G401.6 (cell line): ENCODE measurements around the gene TBCD.
A peak's percentile ranks its signal among the peaks of the same experiment; 100 is the strongest.
"Not testable (repeated sequence)": the region's sequence is repeated elsewhere in the genome, so short reads cannot be mapped to it uniquely, and the experiment has no call there.

Experiments
- FAIRE-seq: peaks from 2 replicates; lab custom pipeline; 2012; peaks lifted over from hg19 to GRCh38; lab: Jason Lieb, UNC

The TBCD gene

GRCh38 chr17:82767041-82767754, 15.3 kb downstream of the TBCD start:
- FAIRE-seq, result peak; percentile 17

DNA sequence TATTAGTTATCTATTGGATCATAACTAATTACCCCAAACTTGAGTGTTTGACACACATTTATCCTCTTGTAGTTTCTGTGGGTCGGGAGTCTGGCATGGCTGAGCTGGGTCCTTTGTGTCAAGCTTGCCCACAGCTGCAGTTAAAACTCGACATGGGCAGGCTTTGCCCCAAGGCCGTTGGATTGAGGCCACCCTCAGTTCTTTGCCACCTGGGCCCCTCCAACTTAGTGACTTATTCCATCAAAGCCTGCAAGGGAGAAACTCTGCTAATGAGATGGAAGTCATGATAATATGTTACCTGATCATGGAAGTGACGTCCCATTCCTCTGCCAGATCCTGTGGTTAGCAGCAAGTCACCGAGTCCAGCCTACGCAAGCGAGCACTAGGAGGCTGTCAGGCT, 17.2 kb downstream of the TBCD start:
- no peak for FAIRE-seq

GRCh38 chr17:82772026-82772425, 20.2 kb downstream of the TBCD start:
- no peak for FAIRE-seq

GRCh38 chr17:82774456-82774855, 22.6 kb downstream of the TBCD start:
- not testable (repeated sequence) for FAIRE-seq

- no peak for FAIRE-seq
Observed at GRCh38 chr17:82775001-82775823, 23.3 kb downstream of the TBCD start.

DNA sequence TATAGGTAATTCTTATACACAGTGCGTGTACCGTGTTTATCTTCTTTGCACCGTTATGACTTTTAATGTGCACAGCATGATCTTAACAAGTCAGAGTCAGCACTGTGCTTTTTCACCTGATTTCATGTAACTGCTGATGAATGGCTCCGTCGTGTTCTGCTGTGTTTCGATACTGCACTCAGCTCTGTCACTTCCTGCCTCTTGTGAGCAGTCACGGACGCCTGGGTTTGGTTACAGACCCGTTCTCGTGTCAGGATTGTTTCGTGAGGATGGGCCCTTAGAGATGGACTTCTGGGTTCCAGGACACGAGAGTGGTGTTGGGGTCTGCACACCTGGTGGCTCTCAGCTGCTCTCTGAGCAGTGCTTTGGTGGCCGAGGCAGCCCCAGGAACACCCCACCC, 24.6 kb downstream of the TBCD start:
- no peak for FAIRE-seq

DNA sequence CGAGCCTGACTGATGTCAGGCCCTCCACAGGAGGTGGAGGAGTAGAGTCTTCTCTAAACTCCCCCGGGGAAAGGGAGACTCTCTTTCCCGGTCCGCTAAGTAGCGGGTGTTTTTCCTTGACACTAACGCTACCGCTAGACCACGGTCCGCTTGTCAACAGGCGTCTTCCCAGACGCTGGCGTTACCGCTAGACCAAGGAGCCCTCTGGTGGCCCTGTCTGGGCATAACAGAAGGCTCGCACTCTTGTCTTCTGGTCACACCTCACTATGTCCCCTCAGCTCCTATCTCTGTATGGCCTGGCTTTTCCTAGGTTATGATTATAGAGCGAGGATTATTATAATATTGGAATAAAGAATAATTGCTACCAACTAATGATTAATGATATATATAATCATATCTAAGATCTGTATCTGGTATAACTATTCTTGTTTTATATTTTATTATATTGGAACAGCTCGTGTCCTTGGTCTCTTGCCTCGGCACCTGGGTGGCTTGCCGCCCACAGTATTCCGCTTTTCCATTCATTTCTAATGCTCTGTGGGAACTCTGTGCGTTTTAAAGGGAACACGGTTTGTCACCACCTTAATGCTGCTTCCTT, 26.0 kb downstream of the TBCD start:
- not testable (repeated sequence) for FAIRE-seq

GRCh38 chr17:82779541-82779940, 27.7 kb downstream of the TBCD start:
- FAIRE-seq, result no peak

- no peak for FAIRE-seq
Observed at GRCh38 chr17:82780195-82780594, 28.3 kb downstream of the TBCD start.

GRCh38 chr17:82780971-82781893, 29.4 kb downstream of the TBCD start:
- FAIRE-seq, result no peak

DNA sequence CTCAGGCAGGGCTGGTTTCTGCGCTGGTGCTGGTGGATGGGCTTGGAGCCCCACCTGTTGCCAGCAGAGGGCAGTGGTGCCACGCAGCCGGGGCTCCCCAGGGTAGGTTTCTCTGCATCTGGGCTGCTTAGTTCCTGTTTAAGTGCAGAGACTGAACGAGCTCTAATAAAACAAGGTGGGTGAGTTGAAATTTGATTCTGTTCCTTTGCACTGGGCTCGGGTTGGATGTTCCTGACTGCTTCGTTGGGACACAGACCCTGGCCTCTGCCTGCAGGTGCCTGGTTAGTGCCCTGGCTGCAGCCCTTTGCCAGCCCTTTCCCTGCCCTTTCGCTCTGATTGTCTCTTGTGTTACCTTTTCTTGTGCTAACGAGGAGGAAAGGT, 30.0 kb downstream of the TBCD start:
- peak; percentile 73 for FAIRE-seq

DNA sequence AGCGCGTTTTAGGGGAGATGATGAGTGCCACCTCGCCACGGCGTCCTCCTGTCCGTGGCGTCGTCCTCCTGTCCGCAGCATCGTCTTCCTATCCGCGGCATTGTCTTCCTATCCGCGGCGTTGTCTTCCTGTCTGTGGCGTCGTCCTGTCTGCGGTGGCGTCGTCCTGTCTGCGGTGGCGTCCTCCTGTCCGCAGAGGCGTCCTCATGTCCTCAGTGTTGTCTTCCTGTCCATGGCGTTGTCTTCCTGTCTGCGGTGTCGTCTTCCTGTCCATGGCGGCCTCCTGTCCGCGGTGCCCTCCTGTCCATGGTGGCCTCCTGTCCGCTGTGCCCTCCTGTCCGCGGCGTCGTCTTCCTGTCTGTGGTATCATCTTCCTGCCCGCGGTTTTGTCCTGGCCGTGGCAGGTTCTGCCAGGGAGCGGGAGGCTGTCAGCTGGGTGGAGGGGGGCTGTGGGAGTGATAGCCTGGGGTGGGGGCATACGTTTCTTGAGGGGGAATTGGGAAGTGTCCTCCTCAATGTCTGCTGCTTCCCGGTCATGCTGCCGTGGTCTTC, 30.9 kb downstream of the TBCD start:
- no peak for FAIRE-seq

DNA sequence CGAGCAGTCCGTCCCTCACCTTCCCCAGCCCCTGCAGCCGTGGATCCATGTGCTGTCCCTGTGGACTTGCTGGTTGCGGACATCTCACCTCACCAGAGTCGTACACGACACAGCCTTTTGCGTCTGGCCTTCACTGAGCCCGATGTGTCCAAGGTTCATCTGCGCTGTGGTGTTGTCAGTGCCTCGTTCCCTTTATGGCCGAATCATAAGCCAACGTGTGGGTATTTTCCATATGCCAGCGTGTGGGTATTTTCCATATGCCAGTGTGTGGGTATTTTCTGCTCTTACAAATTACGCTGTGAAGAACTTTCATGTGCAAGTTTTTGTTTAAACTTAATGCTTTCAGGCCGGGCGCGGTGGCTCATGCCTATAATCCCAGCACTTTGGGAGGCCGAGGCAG, 31.6 kb downstream of the TBCD start:
- no peak for FAIRE-seq

GRCh38 chr17:82785581-82785980, 33.7 kb downstream of the TBCD start:
- FAIRE-seq, result not testable (repeated sequence)

- FAIRE-seq, result no peak
Observed at GRCh38 chr17:82786427-82786826, 34.6 kb downstream of the TBCD start.

GRCh38 chr17:82787081-82787848, 35.4 kb downstream of the TBCD start:
- no peak for FAIRE-seq

GRCh38 chr17:82788206-82789001, 36.5 kb downstream of the TBCD start:
- no peak for FAIRE-seq

GRCh38 chr17:82789051-82789592, 37.3 kb downstream of the TBCD start:
- no peak for FAIRE-seq

GRCh38 chr17:82789806-82790205, 37.9 kb downstream of the TBCD start:
- FAIRE-seq, result no peak

- no peak for FAIRE-seq
Observed at GRCh38 chr17:82790391-82790790, 38.5 kb downstream of the TBCD start.
